Neuronal stem cell (in vitro differentiated cells): ENCODE results near the gene KCNN3.

Source experiments
- DNase-seq: peaks from one replicate; pipeline ENCODE4 v3.0.0-alpha.2; 2013; ENCODE audit warnings: low spot score
- H2AFZ ChIP-seq: one replicate; pipeline ENCODE4 v1.6.1; 2013; ENCODE audit warnings: mild to moderate bottlenecking, low read length, inconsistent platforms
- H2AK5ac ChIP-seq: 2 replicates; pipeline ENCODE4 v1.6.1; 2013; ENCODE audit warnings: low read depth, mild to moderate bottlenecking, inconsistent platforms, low read length, moderate library complexity, mixed read lengths
- H2BK120ac ChIP-seq: 2 replicates; pipeline ENCODE4 v1.6.1; 2013; ENCODE audit warnings: low read depth, mild to moderate bottlenecking, inconsistent platforms, low read length, moderate library complexity, mixed read lengths
- H2BK12ac ChIP-seq: one replicate; pipeline ENCODE4 v1.6.1; 2013; ENCODE audit warnings: low read length, inconsistent platforms
- H2BK15ac ChIP-seq: 2 replicates; pipeline ENCODE4 v1.6.1; 2013; ENCODE audit warnings: mild to moderate bottlenecking, low read length, inconsistent platforms, mixed read lengths
- H2BK5ac ChIP-seq: one replicate; pipeline ENCODE4 v1.6.1; 2013; ENCODE audit warnings: inconsistent platforms, mild to moderate bottlenecking, low read length, moderate library complexity
- H3K14ac ChIP-seq: one replicate; pipeline ENCODE4 v1.6.1; 2013; ENCODE audit warnings: low read length, inconsistent platforms
- H3K18ac ChIP-seq: 2 replicates; pipeline ENCODE4 v1.6.1; 2013; ENCODE audit warnings: low read length, inconsistent platforms
- H3K23ac ChIP-seq: 2 replicates; pipeline ENCODE4 v1.6.1; 2013; ENCODE audit warnings: low read depth, mild to moderate bottlenecking, mixed read lengths, low read length, inconsistent platforms; ENCODE audit not compliant: poor library complexity
- H3K27ac ChIP-seq: replicated peaks from 3 replicates; pipeline ENCODE4 v1.5.1; 2013; ENCODE audit warnings: low read length, inconsistent platforms
- H3K27me3 ChIP-seq, 3 experiments: 2 replicates each; pipeline ENCODE4 v1.6.1; 2013; ENCODE audit warnings: low read length in 3 of 3, mild to moderate bottlenecking in 2 of 3, inconsistent platforms in 1 of 3, low read depth in 1 of 3, mixed read lengths in 1 of 3, moderate library complexity in 1 of 3; ENCODE audit not compliant: control insufficient read depth in 3 of 3, insufficient read depth in 3 of 3
- H3K36me3 ChIP-seq, 2 donors: replicated peaks in 1 of 2; 2 replicates each; pipeline ENCODE4 v1.6.1; 2013; ENCODE audit warnings: low read length in 2 of 2; ENCODE audit not compliant: control insufficient read depth in 2 of 2, insufficient read depth in 2 of 2
- H3K4ac ChIP-seq: 2 replicates; pipeline ENCODE4 v1.6.1; 2013; ENCODE audit warnings: inconsistent platforms, mild to moderate bottlenecking, low read length, moderate library complexity
- H3K4me1 ChIP-seq, 2 donors: 1 replicate in 1 of 2; 2 replicates in 1 of 2; pipeline ENCODE4 v1.6.1; 2013; ENCODE audit warnings: low read length in 2 of 2, low read depth in 1 of 2; ENCODE audit not compliant: control insufficient read depth in 2 of 2, insufficient read depth in 1 of 2
- H3K4me2 ChIP-seq: one replicate; pipeline ENCODE4 v1.6.1; 2013; ENCODE audit warnings: mild to moderate bottlenecking, low read length, inconsistent platforms; ENCODE audit not compliant: insufficient read depth, poor library complexity, severe bottlenecking
- H3K4me3 ChIP-seq, 2 donors: 2 replicates each; pipeline ENCODE4 v1.5.1; 2013; ENCODE audit warnings: low read length in 2 of 2, mild to moderate bottlenecking in 2 of 2, inconsistent platforms in 1 of 2, moderate library complexity in 1 of 2
- H3K79me1 ChIP-seq: one replicate; pipeline ENCODE4 v1.6.1; 2013; ENCODE audit warnings: low read depth, mild to moderate bottlenecking, inconsistent platforms, low read length, moderate library complexity
- H3K9ac ChIP-seq: one replicate; pipeline ENCODE4 v1.6.1; 2013; ENCODE audit warnings: mild to moderate bottlenecking, low read depth, low read length, inconsistent platforms; ENCODE audit not compliant: poor library complexity
- H3K9me3 ChIP-seq, 2 donors: replicated peaks in 1 of 2; 2 replicates each; pipeline versions ENCODE3 to v1.6.1; 2013; ENCODE audit warnings: low read length in 2 of 2, mild to moderate bottlenecking in 2 of 2, inconsistent platforms in 1 of 2, low read depth in 1 of 2, mixed read lengths in 1 of 2, moderate library complexity in 1 of 2; ENCODE audit not compliant: control insufficient read depth in 2 of 2, insufficient read depth in 1 of 2
- H4K8ac ChIP-seq: one replicate; pipeline ENCODE4 v1.6.1; 2013; ENCODE audit warnings: low read depth, mild to moderate bottlenecking, inconsistent platforms, low read length, moderate library complexity
- H4K91ac ChIP-seq: one replicate; pipeline ENCODE4 v1.6.1; 2013; ENCODE audit warnings: low read length, low read depth, mild to moderate bottlenecking, inconsistent platforms; ENCODE audit not compliant: poor library complexity
- WGBS, 2 donors: extraction: QIAGEN DNeasy Blood & Tissue Kit; methylation state at CpG; one replicate each; pipeline ENCODE4 v1.1.7; 2013; ENCODE audit warnings: missing lambda C conversion rate in 2 of 2, mixed read lengths in 1 of 2; ENCODE audit not compliant: insufficient read length in 2 of 2, insufficient replicate concordance in 1 of 2; ENCODE audit errors: extremely low coverage in 2 of 2; 5-methylcytosine and 5-hydroxymethylcytosine counted together

Gene KCNN3

GRCh38 chr1:154730259-154730658 is 139.8 kb downstream of the KCNN3 start:
- no CpG with 5 or more reads among the region's 1 CpG for WGBS, 2 donors
- Histone ChIP-seq H4K8ac (no peak overlapping the region), H2AFZ (no peak overlapping the region), H3K27ac (no peak overlapping the region), H3K79me1 (no peaks in the 10 kb centered on the region), H2BK120ac (no peak overlapping the region), H2BK12ac (no peak overlapping the region), H4K91ac (no peak overlapping the region), H3K4me2 (no peak overlapping the region), H3K18ac (no peak overlapping the region), H3K4me3 (no peak overlapping the region), H3K9ac (no peak overlapping the region), H3K27me3 (no peaks in the 10 kb centered on the region), H3K36me3 (peaks cover 0 to 2% of the 10 kb centered on the region in 2 donors), H2BK15ac (no peak overlapping the region), H2AK5ac (no peak overlapping the region), H3K9me3 (no peaks in the 10 kb centered on the region), H3K4ac (no peak overlapping the region), H3K14ac (no peak overlapping the region), H3K4me1 (peaks cover 33 to 36% of the 10 kb centered on the region in 2 donors), H2BK5ac (no peak overlapping the region), H3K23ac (no peak overlapping the region)
- DNase-seq, result no peak

- H3K4me2 ChIP-seq, result no peak overlapping the region
- H3K27me3 ChIP-seq, result no peaks in the 10 kb centered on the region
- no peak overlapping the region for H4K91ac ChIP-seq
- H3K36me3 ChIP-seq, result peaks cover 0 to 2% of the 10 kb centered on the region in 2 donors
- H2AK5ac ChIP-seq, result no peak overlapping the region
- H2BK5ac ChIP-seq, result no peak overlapping the region
- H3K4me1 ChIP-seq, result peaks cover 33 to 36% of the 10 kb centered on the region in 2 donors
- no peak overlapping the region for H3K14ac ChIP-seq
- H4K8ac ChIP-seq, result no peak overlapping the region
- no peak overlapping the region for H3K4ac ChIP-seq
- H2AFZ ChIP-seq, result no peak overlapping the region
- no peaks in the 10 kb centered on the region for H3K79me1 ChIP-seq
- H2BK15ac ChIP-seq, result no peak overlapping the region
- no peak overlapping the region for H3K18ac ChIP-seq
- H3K23ac ChIP-seq, result no peak overlapping the region
- H3K9ac ChIP-seq, result no peak overlapping the region
- no peak overlapping the region for H3K27ac ChIP-seq
- no peak for DNase-seq
- no peak overlapping the region for H2BK12ac ChIP-seq
- no CpG with 5 or more reads among the region's 3 CpGs for WGBS, 2 donors
- H3K9me3 ChIP-seq, result no peaks in the 10 kb centered on the region
- H2BK120ac ChIP-seq, result no peak overlapping the region
- H3K4me3 ChIP-seq, result no peak overlapping the region
Measured at GRCh38 chr1:154729577-154729976, 140.5 kb downstream of the KCNN3 start.

- H2AFZ ChIP-seq, result peak overlapping the region; percentile 6
- H4K91ac ChIP-seq, result no peak overlapping the region
- no peaks in the 10 kb centered on the region for H3K9me3 ChIP-seq
- H2BK120ac ChIP-seq, result no peak overlapping the region
- H3K14ac ChIP-seq, result no peak overlapping the region
- H3K4me3 ChIP-seq, result no peak overlapping the region
- no peaks in the 10 kb centered on the region for H3K79me1 ChIP-seq
- no peak overlapping the region for H3K4me2 ChIP-seq
- H2BK15ac ChIP-seq, result no peak overlapping the region
- H2BK5ac ChIP-seq, result no peak overlapping the region
- H3K18ac ChIP-seq, result no peak overlapping the region
- H3K27me3 ChIP-seq, result no peaks in the 10 kb centered on the region
- no peak overlapping the region for H3K23ac ChIP-seq
- peaks cover 0 to 2% of the 10 kb centered on the region in 2 donors for H3K36me3 ChIP-seq
- H3K4ac ChIP-seq, result no peak overlapping the region
- no peak for DNase-seq
- H3K9ac ChIP-seq, result no peak overlapping the region
- no peak overlapping the region for H2AK5ac ChIP-seq
- H4K8ac ChIP-seq, result no peak overlapping the region
- H3K27ac ChIP-seq, result no peak overlapping the region
- H2BK12ac ChIP-seq, result no peak overlapping the region
- no CpG with 5 or more reads among the region's 6 CpGs for WGBS, 2 donors
- H3K4me1 ChIP-seq, result peaks cover 33 to 40% of the 10 kb centered on the region in 2 donors
Measured at GRCh38 chr1:154729031-154729442, 141.0 kb downstream of the KCNN3 start.

- Histone ChIP-seq H3K36me3 (peaks cover 0 to 2% of the 10 kb centered on the region in 2 donors), H4K8ac (no peak overlapping the region), H3K79me1 (no peaks in the 10 kb centered on the region), H2BK12ac (no peak overlapping the region), H3K4me1 (peaks cover 33 to 45% of the 10 kb centered on the region in 2 donors), H2AK5ac (no peak overlapping the region), H3K27me3 (no peaks in the 10 kb centered on the region), H3K18ac (no peak overlapping the region), H2BK5ac (no peak overlapping the region), H4K91ac (no peak overlapping the region), H3K23ac (no peak overlapping the region), H3K4me3 (no peak overlapping the region), H3K4ac (no peak overlapping the region), H2BK120ac (no peak overlapping the region), H2AFZ (peak overlapping the region; percentile 22), H3K4me2 (no peak overlapping the region), H3K9ac (no peak overlapping the region), H3K14ac (no peak overlapping the region), H2BK15ac (no peak overlapping the region), H3K9me3 (no peaks in the 10 kb centered on the region), H3K27ac (no peak overlapping the region)
- WGBS, 2 donors, result no CpG with 5 or more reads among the region's 13 CpGs
- DNase-seq, result no peak
Measured at GRCh38 chr1:154726896-154727753, 143.0 kb downstream of the KCNN3 start.
